GM19468 (cell line): ENCODE results near the gene TRMT44.

ENCODE experiments used
- ATAC-seq: cut with Tn5 transposase; IDR thresholded peaks from one replicate; pipeline ENCODE4 v1.9.1; 2021; ENCODE audit warnings: mild to moderate bottlenecking, moderate library complexity, moderate number of reproducible peaks; ENCODE audit not compliant: unreplicated experiment; ENCODE audit errors: extremely low read depth

TRMT44 gene

GRCh38 chr4:8440492-8441311 lies at the start of gene TRMT44, which contains the start of gene ACOX3:
Gene TRMT44, plus strand, starts transcription at chr4:8440777. Its CDS starts 46 bp downstream, at chr4:8440823.
Gene ACOX3, minus strand, starts transcription at chr4:8440723. Its CDS starts 24,202 bp downstream, at chr4:8416521.
- ATAC-seq, result peak; percentile 59

GRCh38 chr4:8391071-8391470 lies 49.5 kb upstream of the TRMT44 start:
- ATAC-seq, result no peak

GRCh38 chr4:8391972-8392371 lies 48.6 kb upstream of the TRMT44 start:
- ATAC-seq, result no peak

- no peak for ATAC-seq
Observed at GRCh38 chr4:8392591-8393190, 47.9 kb upstream of the TRMT44 start.

- no peak for ATAC-seq
Observed at GRCh38 chr4:8393593-8394038, 47.0 kb upstream of the TRMT44 start.

GRCh38 chr4:8394061-8394519 lies 46.5 kb upstream of the TRMT44 start:
- ATAC-seq, result no peak

GRCh38 chr4:8394806-8395205 lies 45.8 kb upstream of the TRMT44 start:
- ATAC-seq, result no peak

GRCh38 chr4:8395504-8396296 lies 44.9 kb upstream of the TRMT44 start:
- no peak for ATAC-seq

- ATAC-seq, result no peak
Observed at GRCh38 chr4:8396762-8397406, 43.7 kb upstream of the TRMT44 start.

- no peak for ATAC-seq
Observed at GRCh38 chr4:8398347-8398746, 42.2 kb upstream of the TRMT44 start.

- no peak for ATAC-seq
Observed at GRCh38 chr4:8399298-8399697, 41.3 kb upstream of the TRMT44 start.

GRCh38 chr4:8400632-8401325 lies 39.8 kb upstream of the TRMT44 start:
- ATAC-seq, result no peak

- no peak for ATAC-seq
Observed at GRCh38 chr4:8401665-8402064, 38.9 kb upstream of the TRMT44 start.

GRCh38 chr4:8402181-8402597 lies 38.4 kb upstream of the TRMT44 start:
- no peak for ATAC-seq

- no peak for ATAC-seq
Observed at GRCh38 chr4:8402640-8403039, 37.9 kb upstream of the TRMT44 start.

GRCh38 chr4:8403173-8403753 lies 37.3 kb upstream of the TRMT44 start:
- no peak for ATAC-seq

GRCh38 chr4:8403976-8404375 lies 36.6 kb upstream of the TRMT44 start:
- no peak for ATAC-seq

GRCh38 chr4:8404791-8405515 lies 35.6 kb upstream of the TRMT44 start:
- no peak for ATAC-seq

GRCh38 chr4:8405516-8405875 lies 35.1 kb upstream of the TRMT44 start:
- ATAC-seq, result no peak
